HG03135 (cell line): ENCODE results near the gene ARMC12.

Experiments
- ATAC-seq: cut with Tn5 transposase; IDR thresholded peaks from one replicate; pipeline ENCODE4 v1.9.1; 2021; ENCODE audit warnings: mild to moderate bottlenecking, moderate library complexity; ENCODE audit not compliant: unreplicated experiment

ARMC12 gene

GRCh38 chr6:35797837-35798526 lies 61.1 kb downstream of the ARMC12 start:
- ATAC-seq, result no peak
